ENCODE data around the gene INSYN2A. TPM values are rescaled to one million over a fixed set of nuclear protein-coding genes. Genes with fewer than 3 reads are reported as not detected.

INSYN2A gene
- total and polyA plus RNA-seq, 2 experiments from 2014 or later = 0.28 to 1.3 TPM

DNA sequence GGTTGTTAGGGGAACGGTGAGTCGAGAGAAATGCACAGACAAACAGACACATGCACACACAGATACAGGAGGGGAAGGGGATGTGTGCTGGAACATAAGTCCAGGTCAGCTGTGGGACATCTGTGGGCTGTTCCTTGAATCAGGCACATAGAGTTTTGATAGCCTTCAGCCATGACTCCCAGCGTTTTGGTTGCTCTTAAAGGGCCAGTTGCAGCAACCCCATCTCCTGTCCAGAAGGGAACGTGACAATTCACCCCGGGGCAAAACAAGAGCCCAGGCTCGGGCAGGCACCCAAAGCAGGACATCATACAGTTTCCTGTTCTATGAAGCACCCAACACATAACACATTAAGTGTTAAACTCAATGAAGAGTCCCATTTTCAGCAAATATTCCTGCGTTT, 9.6 kb downstream of the INSYN2A start (continued):
- TF ChIP-seq, protein P1, sequence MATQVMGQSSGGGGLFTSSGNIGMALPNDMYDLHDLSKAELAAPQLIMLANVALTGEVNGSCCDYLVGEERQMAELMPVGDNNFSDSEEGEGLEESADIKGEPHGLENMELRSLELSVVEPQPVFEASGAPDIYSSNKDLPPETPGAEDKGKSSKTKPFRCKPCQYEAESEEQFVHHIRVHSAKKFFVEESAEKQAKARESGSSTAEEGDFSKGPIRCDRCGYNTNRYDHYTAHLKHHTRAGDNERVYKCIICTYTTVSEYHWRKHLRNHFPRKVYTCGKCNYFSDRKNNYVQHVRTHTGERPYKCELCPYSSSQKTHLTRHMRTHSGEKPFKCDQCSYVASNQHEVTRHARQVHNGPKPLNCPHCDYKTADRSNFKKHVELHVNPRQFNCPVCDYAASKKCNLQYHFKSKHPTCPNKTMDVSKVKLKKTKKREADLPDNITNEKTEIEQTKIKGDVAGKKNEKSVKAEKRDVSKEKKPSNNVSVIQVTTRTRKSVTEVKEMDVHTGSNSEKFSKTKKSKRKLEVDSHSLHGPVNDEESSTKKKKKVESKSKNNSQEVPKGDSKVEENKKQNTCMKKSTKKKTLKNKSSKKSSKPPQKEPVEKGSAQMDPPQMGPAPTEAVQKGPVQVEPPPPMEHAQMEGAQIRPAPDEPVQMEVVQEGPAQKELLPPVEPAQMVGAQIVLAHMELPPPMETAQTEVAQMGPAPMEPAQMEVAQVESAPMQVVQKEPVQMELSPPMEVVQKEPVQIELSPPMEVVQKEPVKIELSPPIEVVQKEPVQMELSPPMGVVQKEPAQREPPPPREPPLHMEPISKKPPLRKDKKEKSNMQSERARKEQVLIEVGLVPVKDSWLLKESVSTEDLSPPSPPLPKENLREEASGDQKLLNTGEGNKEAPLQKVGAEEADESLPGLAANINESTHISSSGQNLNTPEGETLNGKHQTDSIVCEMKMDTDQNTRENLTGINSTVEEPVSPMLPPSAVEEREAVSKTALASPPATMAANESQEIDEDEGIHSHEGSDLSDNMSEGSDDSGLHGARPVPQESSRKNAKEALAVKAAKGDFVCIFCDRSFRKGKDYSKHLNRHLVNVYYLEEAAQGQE (IDR thresholded peaks at IDR 0.05; ENCODE audit: unreplicated experiment) = no peak

DNA sequence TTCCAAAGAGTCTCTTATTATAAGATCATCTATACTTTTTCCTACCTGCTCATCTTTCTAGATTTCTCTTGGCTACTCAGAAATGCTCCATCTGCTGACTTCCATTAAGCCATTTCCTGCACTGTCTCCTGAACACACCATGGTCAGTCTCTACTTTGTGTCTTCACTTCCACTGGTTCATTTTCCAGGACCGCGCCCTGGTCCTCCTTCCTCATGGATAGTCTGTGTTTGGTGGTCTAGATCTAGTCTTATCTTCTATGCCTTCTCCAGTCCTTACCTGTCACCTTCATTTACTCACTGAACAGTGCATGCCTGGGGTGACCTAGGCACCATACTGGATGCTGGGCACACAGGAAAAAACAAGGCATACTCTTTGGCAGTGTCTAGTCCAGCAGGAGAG, 11.8 kb downstream of the INSYN2A start:
- Histone ChIP-seq H3F3A (replicated peaks; ENCODE audit: low read depth) (no peaks in the 10 kb centered on the region), H3K4me3 (no peak overlapping the region), H3K27me3 (ENCODE audit: insufficient read depth) (no peaks in the 10 kb centered on the region), H3K36me3 (ENCODE audit: insufficient read depth) (no peaks in the 10 kb centered on the region), H3K4me2 (no peak overlapping the region), H3K9me2 (ENCODE audit: insufficient read depth) (peaks cover 11% of the 10 kb centered on the region; the same call in 1 of the 2 replicates), H3K79me2 (replicated peaks; ENCODE audit: insufficient read depth) (no peaks in the 10 kb centered on the region), H3K27ac (ENCODE audit: low read depth) (no peak overlapping the region), H2AFZ (no peak overlapping the region), H3K4me1 (ENCODE audit: insufficient read depth) (no peaks in the 10 kb centered on the region), H4K20me1 (replicated peaks; ENCODE audit: insufficient read depth) (no peaks in the 10 kb centered on the region; the same call in 1 of the 2 replicates)
- Mint-ChIP-seq H3K4me3 (no peak overlapping the region), H3K27ac (no peak overlapping the region), H3K27me3 (ENCODE audit: insufficient read depth, low read depth, poor library complexity) (peaks cover 4% of the 10 kb centered on the region), H3K4me1 (peaks cover 4% of the 10 kb centered on the region), H3K9me3 (no peaks in the 10 kb centered on the region), H3K36me3 (ENCODE audit: low read depth) (peaks cover 2% of the 10 kb centered on the region; the same call in 2 of the 3 replicates)
- TF ChIP-seq STAT1 (IDR thresholded peaks at IDR 0.05; ENCODE audit: unreplicated experiment) = no peak
- no peak for TF ChIP-seq CREB1 (CRISPR knock-in tag; IDR thresholded peaks at IDR 0.05; ENCODE audit: low read depth)
- TF ChIP-seq, protein P2, sequence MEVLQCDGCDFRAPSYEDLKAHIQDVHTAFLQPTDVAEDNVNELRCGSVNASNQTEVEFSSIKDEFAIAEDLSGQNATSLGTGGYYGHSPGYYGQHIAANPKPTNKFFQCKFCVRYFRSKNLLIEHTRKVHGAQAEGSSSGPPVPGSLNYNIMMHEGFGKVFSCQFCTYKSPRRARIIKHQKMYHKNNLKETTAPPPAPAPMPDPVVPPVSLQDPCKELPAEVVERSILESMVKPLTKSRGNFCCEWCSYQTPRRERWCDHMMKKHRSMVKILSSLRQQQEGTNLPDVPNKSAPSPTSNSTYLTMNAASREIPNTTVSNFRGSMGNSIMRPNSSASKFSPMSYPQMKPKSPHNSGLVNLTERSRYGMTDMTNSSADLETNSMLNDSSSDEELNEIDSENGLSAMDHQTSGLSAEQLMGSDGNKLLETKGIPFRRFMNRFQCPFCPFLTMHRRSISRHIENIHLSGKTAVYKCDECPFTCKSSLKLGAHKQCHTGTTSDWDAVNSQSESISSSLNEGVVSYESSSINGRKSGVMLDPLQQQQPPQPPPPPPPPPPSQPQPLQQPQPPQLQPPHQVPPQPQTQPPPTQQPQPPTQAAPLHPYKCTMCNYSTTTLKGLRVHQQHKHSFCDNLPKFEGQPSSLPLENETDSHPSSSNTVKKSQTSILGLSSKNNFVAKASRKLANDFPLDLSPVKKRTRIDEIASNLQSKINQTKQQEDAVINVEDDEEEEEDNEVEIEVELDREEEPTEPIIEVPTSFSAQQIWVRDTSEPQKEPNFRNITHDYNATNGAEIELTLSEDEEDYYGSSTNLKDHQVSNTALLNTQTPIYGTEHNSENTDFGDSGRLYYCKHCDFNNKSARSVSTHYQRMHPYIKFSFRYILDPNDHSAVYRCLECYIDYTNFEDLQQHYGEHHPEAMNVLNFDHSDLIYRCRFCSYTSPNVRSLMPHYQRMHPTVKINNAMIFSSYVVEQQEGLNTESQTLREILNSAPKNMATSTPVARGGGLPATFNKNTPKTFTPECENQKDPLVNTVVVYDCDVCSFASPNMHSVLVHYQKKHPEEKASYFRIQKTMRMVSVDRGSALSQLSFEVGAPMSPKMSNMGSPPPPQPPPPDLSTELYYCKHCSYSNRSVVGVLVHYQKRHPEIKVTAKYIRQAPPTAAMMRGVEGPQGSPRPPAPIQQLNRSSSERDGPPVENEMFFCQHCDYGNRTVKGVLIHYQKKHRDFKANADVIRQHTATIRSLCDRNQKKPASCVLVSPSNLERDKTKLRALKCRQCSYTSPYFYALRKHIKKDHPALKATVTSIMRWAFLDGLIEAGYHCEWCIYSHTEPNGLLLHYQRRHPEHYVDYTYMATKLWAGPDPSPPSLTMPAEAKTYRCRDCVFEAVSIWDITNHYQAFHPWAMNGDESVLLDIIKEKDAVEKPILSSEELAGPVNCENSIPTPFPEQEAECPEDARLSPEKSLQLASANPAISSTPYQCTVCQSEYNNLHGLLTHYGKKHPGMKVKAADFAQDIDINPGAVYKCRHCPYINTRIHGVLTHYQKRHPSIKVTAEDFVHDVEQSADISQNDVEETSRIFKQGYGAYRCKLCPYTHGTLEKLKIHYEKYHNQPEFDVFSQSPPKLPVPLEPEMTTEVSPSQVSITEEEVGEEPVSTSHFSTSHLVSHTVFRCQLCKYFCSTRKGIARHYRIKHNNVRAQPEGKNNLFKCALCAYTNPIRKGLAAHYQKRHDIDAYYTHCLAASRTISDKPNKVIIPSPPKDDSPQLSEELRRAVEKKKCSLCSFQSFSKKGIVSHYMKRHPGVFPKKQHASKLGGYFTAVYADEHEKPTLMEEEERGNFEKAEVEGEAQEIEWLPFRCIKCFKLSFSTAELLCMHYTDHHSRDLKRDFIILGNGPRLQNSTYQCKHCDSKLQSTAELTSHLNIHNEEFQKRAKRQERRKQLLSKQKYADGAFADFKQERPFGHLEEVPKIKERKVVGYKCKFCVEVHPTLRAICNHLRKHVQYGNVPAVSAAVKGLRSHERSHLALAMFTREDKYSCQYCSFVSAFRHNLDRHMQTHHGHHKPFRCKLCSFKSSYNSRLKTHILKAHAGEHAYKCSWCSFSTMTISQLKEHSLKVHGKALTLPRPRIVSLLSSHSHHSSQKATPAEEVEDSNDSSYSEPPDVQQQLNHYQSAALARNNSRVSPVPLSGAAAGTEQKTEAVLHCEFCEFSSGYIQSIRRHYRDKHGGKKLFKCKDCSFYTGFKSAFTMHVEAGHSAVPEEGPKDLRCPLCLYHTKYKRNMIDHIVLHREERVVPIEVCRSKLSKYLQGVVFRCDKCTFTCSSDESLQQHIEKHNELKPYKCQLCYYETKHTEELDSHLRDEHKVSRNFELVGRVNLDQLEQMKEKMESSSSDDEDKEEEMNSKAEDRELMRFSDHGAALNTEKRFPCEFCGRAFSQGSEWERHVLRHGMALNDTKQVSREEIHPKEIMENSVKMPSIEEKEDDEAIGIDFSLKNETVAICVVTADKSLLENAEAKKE (CRISPR knock-in tag; IDR thresholded peaks at IDR 0.05) = no peak
- ATAC-seq (no peak), DNase-seq (ENCODE audit: low spot score) (no peak)

Measured in GM23338 (cell line).